BLaER1 treated with 17β-estradiol and CSF1 and Interleukin-3, amounts not matched to agents 10 nM and 100 nM (cell line): ENCODE results near the gene BMERB1.

Experiments used
- H3K27ac ChIP-seq, 11 experiments: shearing (Covaris generic); formaldehyde crosslinking; 2 replicates each; pipeline ENCODE4 v1.8.1; 2022
- H3K27me3 ChIP-seq, 11 experiments: shearing (Covaris generic); formaldehyde crosslinking; 2 replicates each; pipeline ENCODE4 v1.8.1; 2022
- H3K36me3 ChIP-seq, 11 experiments: shearing (Covaris generic); formaldehyde crosslinking; 2 replicates each; pipeline ENCODE4 v1.8.1; 2022
- H3K4me1 ChIP-seq, 10 experiments: shearing (Covaris generic); formaldehyde crosslinking; 2 replicates each; pipeline ENCODE4 v1.8.1; 2022
- H3K4me2 ChIP-seq, 11 experiments: shearing (Covaris generic); formaldehyde crosslinking; 2 replicates each; pipeline ENCODE4 v1.8.1; 2022
- H3K4me3 ChIP-seq, 10 experiments: shearing (Covaris generic); formaldehyde crosslinking; 2 replicates each; pipeline ENCODE4 v1.8.1; 2022
- H3K9ac ChIP-seq, 11 experiments: shearing (Covaris generic); formaldehyde crosslinking; 2 replicates each; pipeline ENCODE4 v1.8.1; 2022
- H3K9me3 ChIP-seq, 11 experiments: shearing (Covaris generic); formaldehyde crosslinking; replicated peaks in 1 of 11; 2 replicates each; pipeline ENCODE4 v1.8.1; 2022
- H4K20me1 ChIP-seq, 11 experiments: shearing (Covaris generic); formaldehyde crosslinking; 2 replicates each; pipeline ENCODE4 v1.8.1; 2022
- Cebpa-rat ChIP-seq, 11 experiments: shearing (Covaris generic); IDR thresholded peaks; 2 replicates each; pipeline ENCODE4 v1.8.1; 2022

The BMERB1 gene

GRCh38 chr16:15484662-15485061 is 50.3 kb downstream of the BMERB1 start:
- Histone ChIP-seq H3K36me3 (no peaks in the 10 kb centered on the region), H3K4me1 (peaks cover 21 to 59% (median 44%) of the 10 kb centered on the region in 10 experiments), H3K4me2 (peak overlapping the region; percentile 16 to 82 (median 64); a peak in 19 of 22 replicates), H3K27me3 (no peaks in the 10 kb centered on the region), H3K9ac (no peak overlapping the region), H4K20me1 (no peaks in the 10 kb centered on the region), H3K9me3 (no peaks in the 10 kb centered on the region), H3K4me3 (no peak overlapping the region), H3K27ac (peak overlapping the region in 2 of 11 experiments; percentile 27 to 32; a peak in 2 of 22 replicates)
- no peak for TF ChIP-seq Cebpa-rat (IDR thresholded peaks at IDR 0.05)

DNA sequence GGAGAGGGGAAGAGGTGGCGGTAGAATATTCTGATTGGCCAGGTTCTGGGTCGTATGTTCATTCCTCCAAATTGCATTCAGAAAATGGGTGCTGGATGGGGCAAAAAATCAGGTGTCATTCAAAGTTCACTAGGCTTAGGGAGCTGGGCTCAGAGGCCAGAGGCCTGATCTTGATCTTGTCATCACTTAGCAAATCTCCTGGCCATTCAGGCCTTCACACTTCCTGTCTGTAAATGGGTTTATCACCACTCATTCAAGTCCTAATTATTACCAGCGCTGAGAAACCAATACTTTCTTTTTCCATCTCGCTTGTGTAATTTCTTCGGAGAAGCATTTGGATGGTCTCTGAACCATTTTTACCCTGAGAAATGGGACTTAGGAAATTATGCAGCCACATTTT is 50.8 kb downstream of the BMERB1 start:
- no peaks in the 10 kb centered on the region for H3K36me3 ChIP-seq
- H4K20me1 ChIP-seq = no peaks in the 10 kb centered on the region
- no peak for TF ChIP-seq Cebpa-rat (IDR thresholded peaks at IDR 0.05)
- no peaks in the 10 kb centered on the region for H3K27me3 ChIP-seq
- peak overlapping the region in 4 of 11 experiments; percentile 70 to 82 (median 76); a peak in 7 of 22 replicates for H3K4me2 ChIP-seq
- H3K9me3 ChIP-seq = no peaks in the 10 kb centered on the region
- 0 out of 22 replicates have a peak overlapping the region, but pooled peaks of 1 of the 11 experiments have one; percentile 32 for H3K27ac ChIP-seq
- H3K4me1 ChIP-seq = peaks cover 21 to 64% (median 49%) of the 10 kb centered on the region in 10 experiments
- no peak overlapping the region for H3K9ac ChIP-seq
- H3K4me3 ChIP-seq = no peak overlapping the region

GRCh38 chr16:15486661-15487060 is 52.3 kb downstream of the BMERB1 start:
- Histone ChIP-seq H3K27ac (no peak overlapping the region), H3K4me2 (no peak overlapping the region), H3K27me3 (no peaks in the 10 kb centered on the region), H3K9me3 (no peaks in the 10 kb centered on the region), H3K4me1 (peaks cover 21 to 79% (median 51%) of the 10 kb centered on the region in 10 experiments), H3K36me3 (no peaks in the 10 kb centered on the region), H3K9ac (no peak overlapping the region), H3K4me3 (no peak overlapping the region), H4K20me1 (no peaks in the 10 kb centered on the region)
- TF ChIP-seq Cebpa-rat (IDR thresholded peaks at IDR 0.05) = no peak

DNA sequence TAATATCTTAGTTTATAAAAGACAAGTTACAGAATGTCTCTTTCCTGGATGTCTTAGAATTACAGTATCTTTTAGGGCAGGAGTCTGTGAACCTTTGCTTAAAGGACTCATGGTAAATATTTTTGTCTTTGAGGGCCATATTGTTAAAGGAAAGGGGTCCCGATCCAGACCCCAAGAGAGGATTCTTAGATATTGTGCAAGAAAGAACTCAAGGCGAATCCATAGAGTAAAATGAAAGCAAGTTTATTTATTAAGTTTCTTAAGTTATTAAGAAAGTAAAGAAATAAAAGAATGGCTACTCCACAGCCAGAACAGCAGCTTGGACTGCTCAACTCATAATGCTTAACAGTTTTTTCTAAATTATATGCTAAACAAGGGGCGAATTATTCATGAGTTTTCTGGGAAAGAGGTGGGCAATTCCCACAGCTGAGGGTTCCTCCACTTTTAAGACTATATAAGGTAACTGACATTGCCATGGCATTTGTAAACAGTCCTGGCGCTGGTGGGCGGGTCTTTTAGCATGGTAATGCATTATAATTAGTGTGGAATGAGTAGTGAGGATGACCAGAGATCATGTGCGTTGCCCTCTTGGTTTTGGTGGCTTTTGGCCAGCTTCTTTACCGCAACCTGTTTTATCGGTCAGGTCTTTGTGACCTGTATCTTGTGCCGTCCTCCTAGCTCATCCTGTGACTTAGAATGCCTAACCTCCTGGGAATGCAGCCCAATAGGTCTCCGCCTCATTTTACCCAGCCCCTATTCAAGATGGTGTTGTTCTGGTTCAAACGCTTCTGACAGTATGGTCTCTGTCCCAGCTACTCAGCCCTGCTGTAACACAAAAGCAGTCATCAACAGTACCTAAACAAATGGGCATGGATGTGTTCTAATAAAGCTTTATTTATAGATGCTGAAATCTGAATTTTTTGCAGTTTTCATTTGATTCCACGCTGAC is 53.2 kb downstream of the BMERB1 start:
- H3K36me3 ChIP-seq = no peaks in the 10 kb centered on the region
- H3K4me2 ChIP-seq = peak overlapping the region in 3 of 11 experiments; percentile 64 to 80 (median 76); a peak in 5 of 22 replicates
- TF ChIP-seq Cebpa-rat (IDR thresholded peaks at IDR 0.05) = no peak
- H3K27ac ChIP-seq = no peak overlapping the region
- H3K9me3 ChIP-seq = peaks cover 0 to 6% (median 0%) of the 10 kb centered on the region in 11 experiments; a peak in 1 of 22 replicates
- no peaks in the 10 kb centered on the region for H3K27me3 ChIP-seq
- no peak overlapping the region for H3K4me3 ChIP-seq
- H3K9ac ChIP-seq = no peak overlapping the region
- H3K4me1 ChIP-seq = peaks cover 14 to 79% (median 50%) of the 10 kb centered on the region in 10 experiments
- no peaks in the 10 kb centered on the region for H4K20me1 ChIP-seq

DNA sequence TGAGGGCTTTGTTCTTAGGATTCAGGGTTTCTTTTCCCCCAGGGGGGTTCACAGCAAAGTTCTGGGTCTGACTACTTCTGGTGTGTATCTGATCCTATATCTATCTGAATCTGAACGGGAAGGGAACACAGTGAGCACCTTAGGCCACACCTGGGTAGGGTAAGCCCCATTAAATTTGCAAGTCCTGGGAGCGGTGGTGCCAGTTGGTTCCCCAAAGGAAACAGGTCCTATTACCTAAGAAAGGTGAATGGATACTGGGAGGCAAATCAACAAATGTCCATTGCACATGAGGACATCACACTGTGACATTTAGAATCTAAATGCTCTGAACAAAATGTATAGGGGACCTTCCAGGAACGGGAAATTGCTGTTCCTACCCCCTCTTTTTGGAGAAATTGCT is 54.6 kb downstream of the BMERB1 start:
- peak overlapping the region in 3 of 11 experiments; percentile 5 to 36 (median 17); a peak in 2 of 22 replicates for H3K9ac ChIP-seq
- no peak for TF ChIP-seq Cebpa-rat (IDR thresholded peaks at IDR 0.05)
- no peak overlapping the region for H3K4me3 ChIP-seq
- no peaks in the 10 kb centered on the region for H3K36me3 ChIP-seq
- H3K4me2 ChIP-seq = peak overlapping the region in 10 of 11 experiments; percentile 8 to 80 (median 61); a peak in 18 of 22 replicates
- no peaks in the 10 kb centered on the region for H4K20me1 ChIP-seq
- no peaks in the 10 kb centered on the region for H3K27me3 ChIP-seq
- peaks cover 0 to 6% (median 0%) of the 10 kb centered on the region in 11 experiments; a peak in 1 of 22 replicates for H3K9me3 ChIP-seq
- H3K27ac ChIP-seq = peak overlapping the region in 6 of 11 experiments; percentile 9 to 60 (median 31); a peak in 8 of 22 replicates
- H3K4me1 ChIP-seq = peaks cover 6 to 79% (median 51%) of the 10 kb centered on the region in 10 experiments

DNA sequence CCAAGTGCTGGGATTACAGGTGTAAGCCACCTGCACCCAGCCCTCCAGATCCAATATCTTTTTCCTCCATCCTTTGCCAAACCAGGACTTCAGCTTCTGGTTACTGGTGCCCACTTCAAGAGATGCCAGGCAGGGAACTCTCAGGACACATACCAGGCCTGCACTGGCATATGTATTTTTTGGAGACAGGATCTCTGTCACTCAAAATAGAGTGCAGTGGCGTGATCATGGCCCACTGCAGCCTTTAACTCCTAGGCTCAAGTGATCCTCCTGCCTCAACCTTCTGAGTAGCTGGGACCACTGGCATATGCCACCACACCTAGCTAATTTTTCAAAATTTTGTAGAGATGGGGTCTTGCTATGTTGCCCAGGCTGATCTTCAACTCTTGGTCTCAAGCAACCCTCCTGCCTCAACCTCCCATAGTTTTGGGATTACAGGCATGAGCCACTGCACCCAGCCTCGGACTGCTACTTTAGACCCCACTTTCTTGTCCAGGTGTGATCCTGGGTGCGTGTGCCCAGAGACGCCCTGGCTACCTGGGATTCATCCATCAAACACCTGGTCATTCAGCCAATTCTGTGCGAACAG is 55.8 kb downstream of the BMERB1 start:
- Histone ChIP-seq H3K27me3 (no peaks in the 10 kb centered on the region), H4K20me1 (no peaks in the 10 kb centered on the region), H3K36me3 (no peaks in the 10 kb centered on the region), H3K4me3 (no peak overlapping the region), H3K9ac (no peak overlapping the region; a peak in 1 of 22 replicates), H3K4me1 (peaks cover 0 to 73% (median 45%) of the 10 kb centered on the region in 10 experiments; a peak in 19 of 20 replicates), H3K27ac (peak overlapping the region in 4 of 11 experiments; percentile 22 to 60 (median 41); a peak in 6 of 22 replicates), H3K9me3 (peaks cover 0 to 6% (median 0%) of the 10 kb centered on the region in 11 experiments; a peak in 1 of 22 replicates), H3K4me2 (peak overlapping the region in 9 of 11 experiments; percentile 26 to 80 (median 64); a peak in 15 of 22 replicates)
- TF ChIP-seq Cebpa-rat (IDR thresholded peaks at IDR 0.05) = no peak

- Histone ChIP-seq H3K4me1 (peaks cover 0 to 73% (median 45%) of the 10 kb centered on the region in 10 experiments; a peak in 19 of 20 replicates), H3K4me3 (no peak overlapping the region), H3K27ac (peak overlapping the region in 2 of 11 experiments; percentile 22 to 39; a peak in 3 of 22 replicates), H3K9me3 (peaks cover 0 to 7% (median 0%) of the 10 kb centered on the region in 11 experiments; a peak in 2 of 22 replicates), H3K9ac (no peak overlapping the region), H3K27me3 (no peaks in the 10 kb centered on the region), H3K36me3 (no peaks in the 10 kb centered on the region), H4K20me1 (no peaks in the 10 kb centered on the region), H3K4me2 (peak overlapping the region in 5 of 11 experiments; percentile 46 to 80 (median 64); a peak in 10 of 22 replicates)
- TF ChIP-seq Cebpa-rat (IDR thresholded peaks at IDR 0.05) = no peak
These were observed 57.0 kb downstream of the BMERB1 start for GRCh38 chr16:15491411-15491810.

- no peaks in the 10 kb centered on the region for H3K36me3 ChIP-seq
- H3K4me2 ChIP-seq = peak overlapping the region in 7 of 11 experiments; percentile 34 to 80 (median 47); a peak in 12 of 22 replicates
- H3K4me1 ChIP-seq = peaks cover 0 to 72% (median 45%) of the 10 kb centered on the region in 10 experiments; a peak in 19 of 20 replicates
- no peaks in the 10 kb centered on the region for H3K27me3 ChIP-seq
- no peak overlapping the region for H3K4me3 ChIP-seq
- no peak overlapping the region for H3K27ac ChIP-seq
- H3K9me3 ChIP-seq = peaks cover 0 to 14% (median 0%) of the 10 kb centered on the region in 11 experiments; a peak in 5 of 22 replicates
- TF ChIP-seq Cebpa-rat (IDR thresholded peaks at IDR 0.05) = no peak
- H3K9ac ChIP-seq = no peak overlapping the region
- no peaks in the 10 kb centered on the region for H4K20me1 ChIP-seq
These were observed 57.8 kb downstream of the BMERB1 start for GRCh38 chr16:15492091-15492740.
